Adipocyte (in vitro differentiated cells): ENCODE measurements around the gene ALOXE3.

ENCODE experiments used
- DNase-seq: peaks from one replicate; pipeline ENCODE4 v3.0.0-alpha.2; 2015; ENCODE audit warnings: low read depth
- H3K27me3 ChIP-seq: replicated peaks from 2 replicates; pipeline ENCODE4 v1.7.0; 2013; ENCODE audit warnings: mild to moderate bottlenecking, low read length, moderate library complexity; ENCODE audit not compliant: control insufficient read depth, insufficient read depth
- H3K36me3 ChIP-seq: 2 replicates; pipeline ENCODE4 v1.7.0; 2013; ENCODE audit warnings: low read length, mild to moderate bottlenecking, moderate library complexity; ENCODE audit not compliant: control insufficient read depth, insufficient read depth, severe bottlenecking
- H3K4me1 ChIP-seq: 2 replicates; pipeline ENCODE4 v1.7.0; 2013; ENCODE audit warnings: mild to moderate bottlenecking, low read length, moderate library complexity; ENCODE audit not compliant: control insufficient read depth, insufficient read depth
- H3K4me3 ChIP-seq: 2 replicates; pipeline ENCODE4 v1.7.0; 2013; ENCODE audit warnings: mild to moderate bottlenecking, low read length, moderate library complexity
- H3K9ac ChIP-seq: 2 replicates; pipeline ENCODE4 v1.7.0; 2013; ENCODE audit warnings: mild to moderate bottlenecking, low read length, moderate library complexity
- H3K9me3 ChIP-seq: 2 replicates; pipeline ENCODE4 v1.7.0; 2013; ENCODE audit warnings: mild to moderate bottlenecking, low read length, moderate library complexity; ENCODE audit not compliant: control insufficient read depth

The ALOXE3 gene

DNA sequence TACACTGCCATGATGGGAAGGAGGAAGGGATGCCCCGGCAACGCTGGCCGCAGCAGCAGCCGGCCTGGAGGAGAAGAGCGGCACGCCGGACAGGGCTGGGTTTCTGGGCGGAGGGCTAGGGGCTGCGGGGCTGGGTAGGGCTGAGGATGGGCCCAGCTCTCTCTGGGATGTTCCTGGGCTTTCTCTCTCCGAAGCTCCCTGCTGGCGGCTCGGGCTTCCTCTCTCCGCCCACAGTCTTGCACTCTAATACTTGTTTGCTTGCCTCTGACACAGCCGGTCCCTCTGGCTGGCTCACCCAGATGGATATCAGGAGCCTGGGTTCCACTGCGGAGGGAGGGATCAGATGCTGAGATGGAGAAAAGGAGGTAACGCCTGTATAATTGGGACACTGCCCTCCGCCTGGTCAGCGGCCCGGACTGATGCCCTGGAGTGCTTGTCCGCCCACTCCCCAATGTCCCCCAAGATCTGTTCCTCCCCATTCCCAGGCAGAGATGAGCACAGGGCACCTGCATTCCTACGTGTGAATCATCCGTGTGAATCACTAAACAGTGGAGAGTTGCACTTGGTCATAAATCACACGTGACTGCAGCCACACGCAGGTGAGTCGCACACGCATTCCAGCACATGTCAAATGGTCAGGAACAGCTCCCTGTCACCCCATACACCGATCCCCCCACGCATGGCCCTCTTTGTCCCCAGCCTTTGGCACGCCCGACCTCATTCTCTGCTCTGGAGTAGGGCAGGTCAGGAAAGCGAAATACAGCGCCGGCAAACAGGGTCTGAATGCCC is at the start of gene ALOXE3:
ALOXE3 (minus strand) TSS at position 535 of the 789 bp plus-strand sequence; CDS start at position 11, 524 bp downstream.
- Histone ChIP-seq H3K27me3 (peaks cover 32% of the 10 kb centered on the region), H3K4me1 (peaks cover 20% of the 10 kb centered on the region), H3K4me3 (peak within 1 kb of the TSS; percentile 84), H3K36me3 (no peaks in the 10 kb centered on the region), H3K9ac (peak within 1 kb of the TSS; percentile 71), H3K9me3 (no peaks in the 10 kb centered on the region)
- DNase-seq = peak; percentile 61

DNA sequence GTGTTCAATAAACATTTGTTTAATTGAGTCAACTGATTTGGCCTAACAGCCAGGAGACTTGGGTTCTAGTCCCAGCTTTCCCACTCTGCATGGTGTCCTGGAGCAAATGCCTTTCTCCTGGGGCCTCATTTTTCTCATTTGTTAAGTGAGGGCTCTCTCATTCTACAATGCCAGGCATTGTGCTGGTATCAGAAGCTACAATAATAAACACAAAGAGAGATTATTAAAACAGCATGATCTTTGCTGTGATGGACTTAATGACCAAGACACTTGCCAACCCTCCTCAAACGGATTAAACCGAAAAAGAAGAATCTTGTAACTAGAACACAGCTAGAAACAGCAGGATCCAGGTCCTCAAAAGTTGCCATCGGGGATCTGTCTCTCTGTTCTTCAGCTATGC is 49.2 kb upstream of the ALOXE3 start:
- no peaks in the 10 kb centered on the region for H3K27me3 ChIP-seq
- no peaks in the 10 kb centered on the region for H3K9me3 ChIP-seq
- peaks cover 20% of the 10 kb centered on the region for H3K4me1 ChIP-seq
- DNase-seq = no peak
- H3K4me3 ChIP-seq = no peak overlapping the region
- H3K36me3 ChIP-seq = no peaks in the 10 kb centered on the region
- no peak overlapping the region for H3K9ac ChIP-seq

DNA sequence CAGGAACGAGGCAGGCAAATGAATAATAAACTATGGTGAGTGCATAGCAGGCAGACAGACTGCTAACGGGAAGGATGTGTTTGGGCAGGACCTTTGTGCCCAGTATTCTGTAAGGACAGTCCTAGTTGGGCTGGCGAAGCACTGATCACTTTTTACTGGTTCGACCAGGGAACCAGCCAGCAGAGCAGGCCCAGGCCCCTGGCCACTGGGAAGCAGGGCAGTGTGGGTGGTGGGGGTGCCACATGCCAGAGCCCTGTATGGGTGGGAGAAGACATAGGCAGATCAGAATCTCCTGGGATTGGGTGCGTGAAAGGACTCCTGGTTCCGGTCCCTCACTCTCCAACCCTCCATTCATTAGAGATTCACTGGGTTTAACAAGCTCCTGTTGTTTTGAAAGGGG is 48.4 kb upstream of the ALOXE3 start:
- no peaks in the 10 kb centered on the region for H3K27me3 ChIP-seq
- no peaks in the 10 kb centered on the region for H3K36me3 ChIP-seq
- H3K9me3 ChIP-seq = no peaks in the 10 kb centered on the region
- DNase-seq = no peak
- no peak overlapping the region for H3K4me3 ChIP-seq
- peaks cover 24% of the 10 kb centered on the region for H3K4me1 ChIP-seq
- H3K9ac ChIP-seq = no peak overlapping the region

DNA sequence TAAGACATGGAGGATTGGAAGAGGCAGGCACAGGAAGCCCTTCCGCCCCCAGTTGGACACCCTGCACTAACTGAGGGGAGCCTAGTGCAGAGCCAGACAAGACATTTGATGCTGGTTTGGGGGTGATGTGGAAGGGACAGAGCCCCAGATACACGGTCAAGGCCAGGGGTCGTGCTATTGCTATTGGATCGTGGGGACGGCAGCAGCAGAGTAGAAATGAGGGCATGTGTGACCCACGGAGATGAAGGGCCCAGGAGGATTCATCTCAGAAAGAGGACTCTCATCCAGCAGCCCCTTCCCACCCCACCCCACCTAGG is 46.5 kb upstream of the ALOXE3 start:
- H3K36me3 ChIP-seq = peaks cover 14% of the 10 kb centered on the region
- no peaks in the 10 kb centered on the region for H3K9me3 ChIP-seq
- DNase-seq = no peak
- peaks cover 33% of the 10 kb centered on the region for H3K4me1 ChIP-seq
- no peak overlapping the region for H3K4me3 ChIP-seq
- peak overlapping the region; percentile 88 for H3K9ac ChIP-seq
- no peaks in the 10 kb centered on the region for H3K27me3 ChIP-seq

DNA sequence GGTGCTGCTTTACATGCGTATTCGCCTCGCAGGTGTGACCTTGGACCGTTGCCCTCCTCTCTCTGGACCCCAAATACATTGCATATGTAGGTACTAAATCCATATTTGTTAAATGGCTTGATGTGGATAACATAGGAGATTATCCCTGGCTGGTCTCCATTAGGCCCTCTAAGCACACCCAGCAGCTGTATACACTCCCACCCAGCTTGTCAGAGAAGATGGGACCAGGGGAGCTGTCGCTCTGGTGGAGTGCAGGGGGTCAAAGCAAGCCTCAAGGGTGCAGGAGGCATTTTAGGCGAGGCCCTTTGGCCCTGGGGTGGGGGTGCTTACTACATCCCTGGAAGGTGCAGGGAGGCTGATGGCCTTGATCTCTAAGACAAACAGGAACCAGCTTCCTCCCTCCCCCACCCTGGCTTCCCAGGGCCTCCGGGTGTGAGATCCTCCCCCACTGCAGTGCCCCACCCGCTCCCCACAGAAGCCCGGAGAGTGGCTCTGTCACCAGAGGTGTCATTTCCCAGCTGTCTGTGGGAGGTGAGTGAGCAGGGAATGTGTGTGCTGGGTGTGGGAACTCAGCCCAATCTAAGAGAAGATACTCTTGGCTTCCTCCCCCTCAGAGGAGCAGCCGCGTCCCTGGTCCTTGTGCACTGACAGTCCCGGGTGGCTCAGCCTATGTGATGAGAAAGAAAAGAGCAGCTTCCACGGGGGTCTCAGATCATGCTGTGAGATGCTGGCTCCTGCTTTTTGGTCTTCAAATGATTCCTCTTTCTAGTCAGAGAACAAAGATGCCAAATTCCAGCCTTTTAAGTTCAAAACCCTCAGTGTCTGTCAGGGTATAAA is 45.9 kb upstream of the ALOXE3 start:
- H3K4me3 ChIP-seq = no peak overlapping the region
- H3K27me3 ChIP-seq = no peaks in the 10 kb centered on the region
- H3K36me3 ChIP-seq = peaks cover 19% of the 10 kb centered on the region
- peaks cover 33% of the 10 kb centered on the region for H3K4me1 ChIP-seq
- peak; percentile 34 for DNase-seq
- H3K9me3 ChIP-seq = no peaks in the 10 kb centered on the region
- H3K9ac ChIP-seq = peak overlapping the region; percentile 88

DNA sequence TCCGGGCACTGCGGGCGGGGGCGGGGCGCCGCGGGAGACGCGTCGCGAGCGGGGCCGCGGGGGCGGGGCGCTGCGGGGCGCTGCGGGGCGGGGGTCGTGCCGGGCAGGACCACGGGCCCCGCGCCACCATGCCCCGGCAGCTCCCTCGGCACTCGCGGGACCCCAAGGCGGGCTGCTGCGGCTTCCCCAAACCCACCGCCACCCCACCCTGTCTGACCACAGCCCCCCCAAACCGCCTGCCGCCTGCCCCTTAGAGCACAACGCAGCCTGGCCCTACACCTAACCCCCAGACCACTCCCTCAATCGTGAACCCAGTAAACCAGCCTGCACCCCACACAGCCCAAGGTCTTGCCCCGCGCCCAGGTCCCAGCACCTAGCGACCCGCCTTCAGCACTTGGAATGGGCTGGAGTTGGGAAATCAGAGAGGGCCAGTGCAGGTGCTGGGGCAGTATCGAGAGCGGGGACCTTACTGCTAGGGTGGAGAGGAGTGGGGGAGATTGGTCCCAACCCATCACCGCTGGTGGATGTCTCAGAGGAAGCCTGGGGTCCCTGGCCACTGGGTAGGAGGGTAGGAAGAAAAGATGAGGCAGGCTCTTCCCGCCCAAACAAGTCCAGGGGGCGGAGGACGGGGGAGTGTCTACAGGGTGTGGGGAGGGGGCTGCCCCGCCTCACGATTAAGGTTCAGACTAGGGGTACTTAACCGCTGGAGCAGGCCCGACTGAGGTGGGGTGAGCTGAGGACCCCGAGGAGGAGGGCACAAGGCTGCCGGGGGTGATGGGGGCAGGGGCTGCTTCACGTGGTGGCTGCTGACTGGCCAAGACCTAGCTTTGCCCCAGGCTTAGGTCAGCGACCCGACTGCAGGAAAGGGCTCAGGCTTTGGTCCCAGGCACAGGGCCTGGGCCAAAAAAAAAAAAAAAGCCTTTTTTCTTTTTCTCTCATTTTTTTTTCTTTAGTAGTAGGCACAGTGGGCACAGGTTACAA is 45.0 kb upstream of the ALOXE3 start:
- DNase-seq = peak; percentile 43
- peaks cover 37% of the 10 kb centered on the region for H3K4me1 ChIP-seq
- H3K4me3 ChIP-seq = peak overlapping the region; percentile 95
- peaks cover 19% of the 10 kb centered on the region for H3K36me3 ChIP-seq
- H3K27me3 ChIP-seq = no peaks in the 10 kb centered on the region
- peak overlapping the region; percentile 96 for H3K9ac ChIP-seq
- no peaks in the 10 kb centered on the region for H3K9me3 ChIP-seq

DNA sequence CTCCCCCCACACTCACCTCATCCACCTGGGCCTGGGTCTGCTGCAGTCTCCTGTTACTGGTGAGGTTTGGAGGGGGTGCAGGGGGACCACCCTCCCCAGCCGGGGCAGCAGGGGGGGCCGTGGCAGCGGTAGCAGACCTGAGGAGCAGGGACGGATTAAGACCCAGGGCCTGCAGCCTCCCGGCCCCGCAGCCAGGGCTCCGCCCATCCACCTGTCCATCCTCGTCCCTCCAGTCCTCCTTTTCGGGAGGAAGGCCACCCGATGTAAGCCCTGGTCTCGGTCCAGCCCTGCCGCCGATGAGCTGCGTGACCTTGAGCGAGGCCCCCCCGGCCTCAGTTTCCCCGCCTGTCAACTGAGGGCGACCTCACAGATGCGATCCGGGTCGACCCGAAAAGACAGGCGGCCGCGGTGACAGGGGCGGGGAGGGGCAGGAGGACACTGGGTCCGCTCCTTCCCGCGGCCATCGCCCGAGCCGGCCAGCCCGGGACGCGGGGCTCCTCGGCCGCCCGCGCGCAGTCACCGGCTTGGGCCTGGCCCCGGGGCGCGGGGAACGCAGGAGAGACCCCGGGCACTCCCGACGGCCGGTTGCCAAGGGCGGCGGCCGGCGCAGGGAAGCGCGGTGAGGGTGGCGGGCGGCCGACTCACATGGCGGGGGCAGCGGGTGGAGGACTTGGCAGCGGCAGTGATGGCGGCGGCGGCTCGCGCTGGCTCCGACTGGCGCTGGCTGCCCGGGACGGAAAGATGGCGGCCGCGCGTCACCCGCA is 44.1 kb upstream of the ALOXE3 start, which contains the start of gene VAMP2:
VAMP2 (minus strand) TSS at position 716 of the 764 bp plus-strand sequence; CDS start at position 647, 69 bp downstream.
- peak; percentile 91 for DNase-seq
- no peaks in the 10 kb centered on the region for H3K27me3 ChIP-seq
- peaks cover 37% of the 10 kb centered on the region for H3K4me1 ChIP-seq
- H3K36me3 ChIP-seq = peaks cover 19% of the 10 kb centered on the region
- no peaks in the 10 kb centered on the region for H3K9me3 ChIP-seq
- H3K4me3 ChIP-seq = peak within 1 kb of the TSS; percentile 95
- peak within 1 kb of the TSS; percentile 96 for H3K9ac ChIP-seq

DNA sequence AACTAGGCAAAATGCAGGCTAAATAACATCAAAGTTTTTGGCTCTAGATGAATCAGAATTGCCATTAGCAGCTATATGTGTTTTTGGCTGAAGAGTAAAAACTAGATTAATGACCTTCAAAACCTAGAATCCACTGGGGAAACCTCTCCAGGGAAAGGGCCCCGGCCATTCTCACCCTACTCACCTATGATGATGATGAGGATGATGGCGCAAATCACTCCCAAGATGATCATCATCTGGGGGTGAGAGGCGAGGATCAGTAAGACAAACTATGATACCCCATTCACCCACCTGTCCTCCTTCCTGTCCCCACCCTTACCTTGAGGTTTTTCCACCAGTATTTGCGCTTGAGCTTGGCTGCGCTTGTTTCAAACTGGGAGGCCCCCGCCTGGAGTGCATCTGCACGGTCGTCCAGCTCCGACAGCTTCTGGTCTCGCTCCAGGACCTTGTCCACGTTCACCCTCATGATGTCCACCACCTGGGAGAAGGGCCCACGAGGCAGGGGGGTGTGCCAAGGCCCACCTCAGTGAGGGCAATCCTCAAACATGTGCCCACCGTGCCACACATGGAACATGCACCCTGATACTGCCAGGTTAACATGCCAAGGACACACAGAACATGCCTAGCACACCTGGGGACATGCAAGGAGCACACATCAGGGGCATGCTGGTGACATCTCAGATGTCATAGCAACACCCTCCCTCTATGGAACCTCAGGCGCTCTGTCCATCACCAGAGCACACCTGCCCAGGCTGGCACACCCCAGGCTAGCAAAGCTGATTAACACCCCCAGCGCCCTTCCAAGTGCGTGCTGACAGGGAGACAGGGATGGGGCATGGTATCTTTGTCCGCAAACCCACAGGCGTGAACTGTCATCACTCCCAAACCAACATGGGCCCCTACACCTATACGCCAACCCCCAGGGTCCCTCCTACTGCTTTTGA is 43.2 kb upstream of the ALOXE3 start:
- H3K4me3 ChIP-seq = peak overlapping the region; percentile 95
- H3K36me3 ChIP-seq = peaks cover 19% of the 10 kb centered on the region
- peaks cover 42% of the 10 kb centered on the region for H3K4me1 ChIP-seq
- H3K9ac ChIP-seq = peak overlapping the region; percentile 96
- DNase-seq = no peak
- no peaks in the 10 kb centered on the region for H3K9me3 ChIP-seq
- no peaks in the 10 kb centered on the region for H3K27me3 ChIP-seq

DNA sequence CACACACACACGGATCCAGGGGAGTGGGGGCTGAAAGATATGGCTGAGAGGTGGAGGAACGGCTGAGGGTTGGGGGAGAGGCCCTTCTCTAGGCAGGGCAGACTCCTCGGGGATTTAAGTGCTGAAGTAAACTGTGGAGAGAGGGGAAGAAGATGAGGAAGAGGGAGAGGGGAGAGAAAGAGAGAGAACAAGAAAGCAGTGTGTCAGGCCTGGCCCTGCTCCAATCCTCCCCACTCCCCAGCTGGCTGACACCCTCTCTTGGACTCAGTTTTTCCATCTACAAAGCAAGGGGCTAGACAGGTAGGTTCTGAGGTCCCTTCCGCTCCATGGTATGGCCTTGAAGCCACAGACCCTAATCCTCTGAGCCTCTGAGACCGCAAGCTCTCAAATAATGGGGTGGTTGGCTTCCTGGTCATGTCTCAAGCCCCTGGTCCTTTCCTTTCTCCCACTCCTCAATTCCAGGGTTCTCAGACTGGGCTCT is 42.5 kb upstream of the ALOXE3 start:
- no peaks in the 10 kb centered on the region for H3K27me3 ChIP-seq
- DNase-seq = no peak
- H3K4me1 ChIP-seq = peaks cover 37% of the 10 kb centered on the region
- peak overlapping the region; percentile 96 for H3K9ac ChIP-seq
- no peaks in the 10 kb centered on the region for H3K9me3 ChIP-seq
- no peak overlapping the region for H3K4me3 ChIP-seq
- peaks cover 19% of the 10 kb centered on the region for H3K36me3 ChIP-seq
